CD4-positive, CD25-positive, alpha-beta regulatory T cell (primary cell): Measurements from ENCODE around the gene EEA1. TPM values are rescaled to one million over a fixed set of nuclear protein-coding genes. Genes with fewer than 3 reads are reported as not detected.

Experiments used
- ATAC-seq, 2 donors: fragments of 150-1000 bp; cut with Tn5 transposase; one replicate each; pipeline ENCODE4 v1.10.0; 2021; ENCODE audit warnings: low read depth in 2 of 2, moderate number of reproducible peaks in 2 of 2, moderate library complexity in 1 of 2
- DNase-seq, 3 donors: peaks; one replicate each; pipeline versions ENCODE4 v3.0.0 to v3.0.0-alpha.2; 2012 to 2022; ENCODE audit warnings: mixed read lengths in 1 of 3
- H3K27ac ChIP-seq: one replicate; pipeline ENCODE4 v1.7.0; 2013; ENCODE audit warnings: mild to moderate bottlenecking, low read length; ENCODE audit not compliant: insufficient read depth, poor library complexity, severe bottlenecking
- H3K27me3 ChIP-seq: one replicate; pipeline ENCODE4 v1.7.0; 2013; ENCODE audit warnings: low read length; ENCODE audit not compliant: control insufficient read depth, insufficient read depth
- H3K36me3 ChIP-seq: one replicate; pipeline ENCODE4 v1.7.0; 2013; ENCODE audit warnings: mild to moderate bottlenecking, low read length, moderate library complexity; ENCODE audit not compliant: control insufficient read depth, insufficient read depth
- H3K4me1 ChIP-seq: 2 replicates; pipeline ENCODE4 v1.7.0; 2013; ENCODE audit warnings: mild to moderate bottlenecking, low read length; ENCODE audit not compliant: insufficient read depth, control insufficient read depth, poor library complexity, severe bottlenecking
- H3K4me3 ChIP-seq: one replicate; pipeline ENCODE4 v1.7.0; 2013; ENCODE audit warnings: low read depth, mild to moderate bottlenecking, low read length, moderate library complexity
- H3K9me3 ChIP-seq, 2 experiments: 1 replicate in 1 of 2; 2 replicates in 1 of 2; pipeline ENCODE4 v1.7.0; 2013; ENCODE audit warnings: low read length in 2 of 2, mild to moderate bottlenecking in 1 of 2, moderate library complexity in 1 of 2; ENCODE audit not compliant: control insufficient read depth in 2 of 2
- H3K27ac Mint-ChIP-seq, 3 donors: one replicate each; pipeline ENCODE4 v1.8.0; 2020 to 2022; ENCODE audit warnings: mild to moderate bottlenecking in 3 of 3, mixed read lengths in 3 of 3, moderate library complexity in 2 of 3
- H3K27me3 Mint-ChIP-seq: one replicate; pipeline ENCODE4 v1.8.0; 2022; ENCODE audit warnings: mild to moderate bottlenecking, mixed read lengths
- H3K36me3 Mint-ChIP-seq: one replicate; pipeline ENCODE4 v1.8.0; 2020; ENCODE audit warnings: mixed read lengths
- H3K4me1 Mint-ChIP-seq, 4 donors: one replicate each; pipeline ENCODE4 v1.8.0; 2020 to 2022; ENCODE audit warnings: mixed read lengths in 4 of 4, mild to moderate bottlenecking in 1 of 4
- H3K4me3 Mint-ChIP-seq, 4 donors: one replicate each; pipeline ENCODE4 v1.8.0; 2020 to 2022; ENCODE audit warnings: mild to moderate bottlenecking in 4 of 4, mixed read lengths in 4 of 4, moderate library complexity in 3 of 4
- H3K9me3 Mint-ChIP-seq, 7 donors: one replicate each; pipeline ENCODE4 v1.8.0; 2020 to 2022; ENCODE audit warnings: mixed read lengths in 7 of 7, mild to moderate bottlenecking in 3 of 7, moderate library complexity in 2 of 7
- polyA plus RNA-seq, 4 donors: library from polyadenylated mRNA; unstranded; fragments of 300-500 nt; fragmentation: Illumina TruSeq; gene quantifications; one replicate each; pipeline ENCODE4 v1.2.3, GENCODE V29; 2021
- total RNA-seq: library from RNA; stranded (reverse); gene quantifications from one replicate; pipeline ENCODE4 v1.2.3, GENCODE V29; 2022

The EEA1 gene
- total and polyA plus RNA-seq, 5 donors from 2014 or later, result 5.8 to 11.8 (median 6.8) TPM

- Histone ChIP-seq H3K4me3 (no peak overlapping the region), H3K27ac (no peak overlapping the region), H3K9me3 (no peaks in the 10 kb centered on the region), H3K27me3 (no peaks in the 10 kb centered on the region), H3K4me1 (peaks cover 8% of the 10 kb centered on the region), H3K36me3 (no peaks in the 10 kb centered on the region)
- no peaks in the 10 kb centered on the region for H3K36me3 Mint-ChIP-seq
- peaks cover 0 to 1% (median 0%) of the 10 kb centered on the region in 7 donors for H3K9me3 Mint-ChIP-seq
- H3K27ac Mint-ChIP-seq, result no peak overlapping the region
- peaks cover 0 to 7% (median 3%) of the 10 kb centered on the region in 4 donors for H3K4me1 Mint-ChIP-seq
- DNase-seq (no peak), ATAC-seq (no peak)
- H3K27me3 Mint-ChIP-seq, result no peaks in the 10 kb centered on the region
- peak overlapping the region in 1 of 4 donors; percentile 27 for H3K4me3 Mint-ChIP-seq
Observed at GRCh38 chr12:92933606-92934005, 4.5 kb upstream of the EEA1 start.

- ATAC-seq (no peak), DNase-seq (no peak)
- H3K9me3 ChIP-seq, result no peaks in the 10 kb centered on the region
- peaks cover 30% of the 10 kb centered on the region for H3K4me1 ChIP-seq
- Mint-ChIP-seq H3K4me3 (peak overlapping the region; percentile 89 to 94 (median 92)), H3K27ac (peak overlapping the region in 2 of 3 donors; percentile 90 to 95), H3K36me3 (no peaks in the 10 kb centered on the region), H3K9me3 (peaks cover 0 to 1% (median 0%) of the 10 kb centered on the region in 7 donors), H3K4me1 (peaks cover 16 to 28% (median 22%) of the 10 kb centered on the region in 4 donors), H3K27me3 (no peaks in the 10 kb centered on the region)
- H3K4me3 ChIP-seq, result peak overlapping the region; percentile 94
- no peak overlapping the region for H3K27ac ChIP-seq
- no peaks in the 10 kb centered on the region for H3K36me3 ChIP-seq
- H3K27me3 ChIP-seq, result no peaks in the 10 kb centered on the region
Observed at GRCh38 chr12:92930421-92930820, 1.3 kb upstream of the EEA1 start.

- ATAC-seq, result no peak
- peak overlapping the region; percentile 90 to 95 (median 90) for H3K27ac Mint-ChIP-seq
- Histone ChIP-seq H3K4me3 (peak overlapping the region; percentile 94), H3K27me3 (no peaks in the 10 kb centered on the region), H3K36me3 (no peaks in the 10 kb centered on the region), H3K4me1 (peaks cover 30% of the 10 kb centered on the region), H3K9me3 (no peaks in the 10 kb centered on the region), H3K27ac (peak overlapping the region; percentile 92)
- peaks cover 3% of the 10 kb centered on the region for H3K36me3 Mint-ChIP-seq
- no peaks in the 10 kb centered on the region for H3K27me3 Mint-ChIP-seq
- peaks cover 0 to 1% (median 0%) of the 10 kb centered on the region in 7 donors for H3K9me3 Mint-ChIP-seq
- no peak for DNase-seq
- H3K4me3 Mint-ChIP-seq, result peak overlapping the region; percentile 89 to 94 (median 92)
- peaks cover 16 to 32% (median 25%) of the 10 kb centered on the region in 4 donors for H3K4me1 Mint-ChIP-seq
Observed at GRCh38 chr12:92929983-92930382, 888 bp upstream of the EEA1 start.

GRCh38 chr12:92928421-92928961, 604 bp downstream of the EEA1 start:
- Histone ChIP-seq H3K9me3 (no peaks in the 10 kb centered on the region), H3K27ac (peak overlapping the region; percentile 92), H3K4me1 (peaks cover 30% of the 10 kb centered on the region), H3K27me3 (no peaks in the 10 kb centered on the region), H3K36me3 (no peaks in the 10 kb centered on the region), H3K4me3 (peak overlapping the region; percentile 83)
- ATAC-seq (no peak), DNase-seq (peak in 2 of 3 donors; percentile 39 to 47)
- H3K9me3 Mint-ChIP-seq, result peaks cover 0 to 1% (median 0%) of the 10 kb centered on the region in 7 donors
- H3K4me3 Mint-ChIP-seq, result peak overlapping the region; percentile 88 to 92 (median 90)
- H3K36me3 Mint-ChIP-seq, result peaks cover 5% of the 10 kb centered on the region
- H3K4me1 Mint-ChIP-seq, result peaks cover 16 to 40% (median 28%) of the 10 kb centered on the region in 4 donors
- peak overlapping the region; percentile 90 to 98 (median 93) for H3K27ac Mint-ChIP-seq
- H3K27me3 Mint-ChIP-seq, result no peaks in the 10 kb centered on the region

GRCh38 chr12:92927436-92928281, 1.4 kb downstream of the EEA1 start:
- H3K4me3 Mint-ChIP-seq, result peak overlapping the region; percentile 86 to 92 (median 90)
- peak in 2 of 3 donors; percentile 40 to 57 for DNase-seq
- H3K27ac Mint-ChIP-seq, result peak overlapping the region; percentile 90 to 98 (median 93)
- Histone ChIP-seq H3K9me3 (no peaks in the 10 kb centered on the region), H3K4me1 (peaks cover 30% of the 10 kb centered on the region), H3K4me3 (peak overlapping the region; percentile 83), H3K27ac (peak overlapping the region; percentile 92), H3K36me3 (no peaks in the 10 kb centered on the region), H3K27me3 (no peaks in the 10 kb centered on the region)
- no peaks in the 10 kb centered on the region for H3K27me3 Mint-ChIP-seq
- peaks cover 8% of the 10 kb centered on the region for H3K36me3 Mint-ChIP-seq
- peaks cover 16 to 44% (median 32%) of the 10 kb centered on the region in 4 donors for H3K4me1 Mint-ChIP-seq
- ATAC-seq, result no peak
- peaks cover 0 to 1% (median 0%) of the 10 kb centered on the region in 7 donors for H3K9me3 Mint-ChIP-seq

GRCh38 chr12:92927055-92927435, 2.0 kb downstream of the EEA1 start:
- DNase-seq, result peak; percentile 4 to 62 (median 33)
- H3K4me3 ChIP-seq, result peak overlapping the region; percentile 83
- peak overlapping the region; percentile 90 to 98 (median 93) for H3K27ac Mint-ChIP-seq
- no peaks in the 10 kb centered on the region for H3K27me3 ChIP-seq
- H3K27me3 Mint-ChIP-seq, result no peaks in the 10 kb centered on the region
- peaks cover 0 to 1% (median 0%) of the 10 kb centered on the region in 7 donors for H3K9me3 Mint-ChIP-seq
- H3K4me3 Mint-ChIP-seq, result peak overlapping the region; percentile 86 to 92 (median 90)
- H3K36me3 Mint-ChIP-seq, result peaks cover 8% of the 10 kb centered on the region
- peaks cover 30% of the 10 kb centered on the region for H3K4me1 ChIP-seq
- H3K9me3 ChIP-seq, result no peaks in the 10 kb centered on the region
- no peaks in the 10 kb centered on the region for H3K36me3 ChIP-seq
- H3K27ac ChIP-seq, result no peak overlapping the region
- no peak for ATAC-seq
- peaks cover 19 to 47% (median 36%) of the 10 kb centered on the region in 4 donors for H3K4me1 Mint-ChIP-seq

GRCh38 chr12:92926549-92926948, 2.5 kb downstream of the EEA1 start:
- no peak overlapping the region for H3K27ac ChIP-seq
- Mint-ChIP-seq H3K9me3 (peaks cover 0 to 2% (median 0%) of the 10 kb centered on the region in 7 donors), H3K27ac (peak overlapping the region in 2 of 3 donors; percentile 66 to 90), H3K4me1 (peaks cover 19 to 50% (median 38%) of the 10 kb centered on the region in 4 donors), H3K4me3 (peak overlapping the region in 3 of 4 donors; percentile 11 to 92 (median 86)), H3K36me3 (peaks cover 8% of the 10 kb centered on the region), H3K27me3 (no peaks in the 10 kb centered on the region)
- H3K4me1 ChIP-seq, result peaks cover 30% of the 10 kb centered on the region
- H3K9me3 ChIP-seq, result no peaks in the 10 kb centered on the region
- H3K27me3 ChIP-seq, result no peaks in the 10 kb centered on the region
- H3K4me3 ChIP-seq, result peak overlapping the region; percentile 83
- H3K36me3 ChIP-seq, result no peaks in the 10 kb centered on the region
- DNase-seq (no peak), ATAC-seq (no peak)
